ENCODE measurements around the gene TMEM86A. TPM values are rescaled to one million over a fixed set of nuclear protein-coding genes. Genes with fewer than 3 reads are reported as not detected.

TMEM86A gene
- polyA plus RNA-seq, 1 of the 3 experiments (the other 2 are of a cell fraction): 1.2 TPM

GRCh38 chr11:18696638-18697225 lies 1.8 kb upstream of the TMEM86A start:
- no peak for DNase-seq
- Histone ChIP-seq H3K4me3 (ENCODE audit: low read depth in 2 of 2, low read length in 1 of 2) (no peak overlapping the region), H2AFZ (ENCODE audit: low read depth) (peak overlapping the region; percentile 24; the same call in 1 of the 2 replicates), H3K4me2 (no peak overlapping the region), H3K9me3 (no peaks in the 10 kb centered on the region), H3K9me2 (no peaks in the 10 kb centered on the region), H3K79me2 (ENCODE audit: insufficient read depth) (no peaks in the 10 kb centered on the region), H3K27me3 (ENCODE audit: insufficient read depth) (no peaks in the 10 kb centered on the region), H3F3A (replicated peaks; ENCODE audit: insufficient read depth) (no peaks in the 10 kb centered on the region), H3K9ac (no peak overlapping the region), H3K36me3 (replicated peaks in 1 of 2; ENCODE audit: control insufficient read depth in 1 of 2, insufficient read depth in 2 of 2, low read length in 1 of 2) (no peaks in the 10 kb centered on the region), H3K4me1 (ENCODE audit: control insufficient read depth in 1 of 2, insufficient read depth in 2 of 2, low read depth in 1 of 2, low read length in 1 of 2) (peaks cover 0 to 13% of the 10 kb centered on the region in 2 experiments; a peak in 1 of 4 replicates), H3K27ac (ENCODE audit: low read depth in 2 of 2, low read length in 1 of 2) (no peak overlapping the region), H4K20me1 (ENCODE audit: insufficient read depth) (no peaks in the 10 kb centered on the region)
- POLR2A ChIA-PET: no interaction called here
- TF ChIP-seq MEF2A (IDR thresholded peaks at IDR 0.05; ENCODE audit: borderline replicate concordance, low read depth) (no peak), POLR2AphosphoS5 (IDR thresholded peaks at IDR 0.05; ENCODE audit: low read depth, low read length) (no peak), FOSL2 (IDR thresholded peaks at IDR 0.05; ENCODE audit: borderline replicate concordance, low read depth) (peak; percentile 35; the same call in 1 of the 2 replicates), JUND (IDR thresholded peaks at IDR 0.05) (peak; percentile 8; the same call in 1 of the 2 replicates)
- CTCF ChIA-PET: interaction anchor here (1.1 kb wide), 1 partner anchor 409 kb away, joined by 3 read pairs; no protein-coding TSS in a partner anchor
- WGBS (ENCODE audit: low lambda C conversion rate): 65% methylated on average over 2 of the region's 2 CpGs

GRCh38 chr11:18697576-18697975 lies 1.0 kb upstream of the TMEM86A start:
- ChIA-PET CTCF (interaction anchor here (0.8 to 1.5 kb wide), 3 partner anchors 34 to 454 kb away, joined by 3 to 4 read pairs (median 3); no protein-coding TSS in a partner anchor), POLR2A (no interaction called here)
- Histone ChIP-seq H3K9me2 (no peaks in the 10 kb centered on the region), H3K4me3 (ENCODE audit: low read depth in 2 of 2, low read length in 1 of 2) (no peak overlapping the region), H2AFZ (ENCODE audit: low read depth) (no peak overlapping the region; the same call in 1 of the 2 replicates), H3K79me2 (ENCODE audit: insufficient read depth) (no peaks in the 10 kb centered on the region), H4K20me1 (ENCODE audit: insufficient read depth) (no peaks in the 10 kb centered on the region), H3F3A (replicated peaks; ENCODE audit: insufficient read depth) (no peaks in the 10 kb centered on the region), H3K4me2 (no peak overlapping the region), H3K9ac (no peak overlapping the region), H3K27me3 (ENCODE audit: insufficient read depth) (no peaks in the 10 kb centered on the region), H3K9me3 (no peaks in the 10 kb centered on the region), H3K27ac (ENCODE audit: low read depth in 2 of 2, low read length in 1 of 2) (no peak overlapping the region), H3K36me3 (replicated peaks in 1 of 2; ENCODE audit: control insufficient read depth in 1 of 2, insufficient read depth in 2 of 2, low read length in 1 of 2) (no peaks in the 10 kb centered on the region), H3K4me1 (ENCODE audit: control insufficient read depth in 1 of 2, insufficient read depth in 2 of 2, low read depth in 1 of 2, low read length in 1 of 2) (peaks cover 0 to 13% of the 10 kb centered on the region in 2 experiments; a peak in 1 of 4 replicates)
- no peak for DNase-seq
- TF ChIP-seq MAX (IDR thresholded peaks at IDR 0.05; ENCODE audit: low read depth) (no peak), EP300 (IDR thresholded peaks at IDR 0.05; ENCODE audit: borderline replicate concordance in 1 of 2, low read depth in 1 of 2, low read length in 1 of 2) (no peak), GATA2 (CRISPR knock-in tag; IDR thresholded peaks at IDR 0.05) (no peak), JUND (IDR thresholded peaks at IDR 0.05) (no peak), USF1 (IDR thresholded peaks at IDR 0.05; ENCODE audit: borderline replicate concordance, low read depth) (no peak), YY1 (IDR thresholded peaks at IDR 0.05; ENCODE audit: low read depth) (no peak), CTCF (IDR thresholded peaks at IDR 0.05) (no peak), ELF1 (IDR thresholded peaks at IDR 0.05) (no peak)
- WGBS (ENCODE audit: low lambda C conversion rate): 94% methylated on average over 4 of the region's 4 CpGs
